Mesendoderm (in vitro differentiated cells): ENCODE data around the gene DNHD1. TPM values are rescaled to one million over a fixed set of nuclear protein-coding genes. Genes with fewer than 3 reads are reported as not detected.

Source experiments
- DNase-seq: peaks from one replicate; pipeline ENCODE4 v3.0.0; 2013
- H2AK5ac ChIP-seq: 2 replicates; pipeline ENCODE4 v1.6.1; 2013; ENCODE audit warnings: low read length, inconsistent platforms
- H2BK120ac ChIP-seq: 2 replicates; pipeline ENCODE4 v1.6.1; 2013; ENCODE audit warnings: low read depth, mild to moderate bottlenecking, low read length, moderate library complexity, mixed read lengths
- H2BK15ac ChIP-seq: replicated peaks from 2 replicates; pipeline ENCODE4 v1.6.1; 2013; ENCODE audit warnings: low read depth, mild to moderate bottlenecking, moderate library complexity
- H2BK5ac ChIP-seq: 2 replicates; pipeline ENCODE4 v1.6.1; 2013; ENCODE audit warnings: low read length, inconsistent platforms
- H3K18ac ChIP-seq: 2 replicates; pipeline ENCODE4 v1.6.1; 2013; ENCODE audit warnings: mild to moderate bottlenecking, low read length, mixed read lengths
- H3K23ac ChIP-seq: one replicate; pipeline ENCODE4 v1.6.1; 2013; ENCODE audit warnings: low read length
- H3K27ac ChIP-seq: 2 replicates; pipeline ENCODE4 v1.5.1; 2013; ENCODE audit warnings: low read depth, mild to moderate bottlenecking, inconsistent platforms, low read length, moderate library complexity
- H3K27me3 ChIP-seq: 2 replicates; pipeline ENCODE4 v1.6.1; 2013; ENCODE audit warnings: low read length, control low read depth, mild to moderate bottlenecking, inconsistent platforms; ENCODE audit not compliant: insufficient read depth, poor library complexity
- H3K36me3 ChIP-seq: 2 replicates; pipeline ENCODE4 v1.6.1; 2013; ENCODE audit warnings: low read length, inconsistent platforms; ENCODE audit not compliant: control insufficient read depth, insufficient read depth
- H3K4ac ChIP-seq: one replicate; pipeline ENCODE4 v1.6.1; 2013; ENCODE audit warnings: low read depth, mild to moderate bottlenecking, low read length, moderate library complexity
- H3K4me1 ChIP-seq: 2 replicates; pipeline ENCODE4 v1.6.1; 2013; ENCODE audit warnings: low read depth, low read length, inconsistent platforms; ENCODE audit not compliant: control insufficient read depth
- H3K4me2 ChIP-seq: 2 replicates; pipeline ENCODE4 v1.6.1; 2013; ENCODE audit warnings: low read length
- H3K4me3 ChIP-seq: 2 replicates; pipeline ENCODE4 v1.5.1; 2013; ENCODE audit warnings: mild to moderate bottlenecking, low read length
- H3K56ac ChIP-seq: one replicate; pipeline ENCODE4 v1.6.1; 2013; ENCODE audit warnings: low read length
- H3K79me1 ChIP-seq: 2 replicates; pipeline ENCODE4 v1.6.1; 2013; ENCODE audit warnings: low read length, inconsistent platforms
- H3K79me2 ChIP-seq: 2 replicates; pipeline ENCODE4 v1.6.1; 2013; ENCODE audit warnings: mild to moderate bottlenecking, low read length; ENCODE audit not compliant: control insufficient read depth, insufficient read depth
- H3K9ac ChIP-seq: 2 replicates; pipeline ENCODE4 v1.6.1; 2013; ENCODE audit warnings: low read length, inconsistent platforms
- H4K5ac ChIP-seq: one replicate; pipeline ENCODE4 v1.6.1; 2013; ENCODE audit warnings: low read length
- H4K8ac ChIP-seq: one replicate; pipeline ENCODE4 v1.6.1; 2013; ENCODE audit warnings: low read depth, mild to moderate bottlenecking, control low read depth, low read length, moderate library complexity
- WGBS: extraction: QIAGEN DNeasy Blood & Tissue Kit; methylation state at CpG from one replicate; pipeline ENCODE4 v1.1.7; 2013; ENCODE audit warnings: low lambda C conversion rate, missing lambda C conversion rate; ENCODE audit not compliant: insufficient coverage; ENCODE audit errors: extremely low coverage; 5-methylcytosine and 5-hydroxymethylcytosine counted together
- polyA plus RNA-seq, 2 experiments: library from polyadenylated mRNA; stranded (reverse); fragments of 200-250 nt; gene quantifications; one replicate each; pipeline ENCODE4 v1.2.3, GENCODE V29; 2013

DNHD1 gene
- polyA plus RNA-seq (2013, experiment 1 of 2), result 1.1 TPM
- polyA plus RNA-seq (2013, experiment 2 of 2), result 0.97 TPM

- H4K8ac ChIP-seq, result no peak within 1 kb of the TSS
- peak; percentile 51 for DNase-seq
- H3K4me1 ChIP-seq, result no peaks in the 10 kb centered on the region
- H3K27ac ChIP-seq, result no peak within 1 kb of the TSS
- H3K79me2 ChIP-seq, result no peaks in the 10 kb centered on the region
- no peak within 1 kb of the TSS for H2BK120ac ChIP-seq
- H3K23ac ChIP-seq, result no peak within 1 kb of the TSS
- H2BK5ac ChIP-seq, result no peak within 1 kb of the TSS
- H2AK5ac ChIP-seq, result no peak within 1 kb of the TSS
- H4K5ac ChIP-seq, result no peak within 1 kb of the TSS
- no peak within 1 kb of the TSS for H2BK15ac ChIP-seq
- no peak within 1 kb of the TSS for H3K4ac ChIP-seq
- H3K56ac ChIP-seq, result no peak within 1 kb of the TSS
- H3K36me3 ChIP-seq, result no peaks in the 10 kb centered on the region
- H3K4me3 ChIP-seq, result no peak within 1 kb of the TSS
- no peak within 1 kb of the TSS for H3K18ac ChIP-seq
- no peak within 1 kb of the TSS for H3K4me2 ChIP-seq
- H3K79me1 ChIP-seq, result no peaks in the 10 kb centered on the region
- WGBS, result no CpG with 5 or more reads among the region's 33 CpGs
- no peaks in the 10 kb centered on the region for H3K27me3 ChIP-seq
- peak within 1 kb of the TSS; percentile 11 for H3K9ac ChIP-seq
These were observed at the start of gene DNHD1 for GRCh38 chr11:6497069-6497839. Gene DNHD1 (plus strand): TSS chr11:6497280. CDS start chr11:6498216, 936 bp downstream.

GRCh38 chr11:6448574-6448973, 48.5 kb upstream of the DNHD1 start:
- no peak overlapping the region for H2BK5ac ChIP-seq
- H3K4me1 ChIP-seq, result no peaks in the 10 kb centered on the region
- no peak overlapping the region for H3K9ac ChIP-seq
- H3K4me2 ChIP-seq, result no peak overlapping the region
- H4K5ac ChIP-seq, result no peak overlapping the region
- no peak overlapping the region for H3K23ac ChIP-seq
- no peak overlapping the region for H4K8ac ChIP-seq
- H2BK15ac ChIP-seq, result no peak overlapping the region
- no peaks in the 10 kb centered on the region for H3K27me3 ChIP-seq
- H3K36me3 ChIP-seq, result peaks cover 1% of the 10 kb centered on the region
- no peaks in the 10 kb centered on the region for H3K79me1 ChIP-seq
- no peak overlapping the region for H3K4ac ChIP-seq
- no peak for DNase-seq
- no peak overlapping the region for H3K56ac ChIP-seq
- no CpG with 5 or more reads among the region's 3 CpGs for WGBS
- no peak overlapping the region for H3K18ac ChIP-seq
- H3K27ac ChIP-seq, result no peak overlapping the region
- H2AK5ac ChIP-seq, result no peak overlapping the region
- no peaks in the 10 kb centered on the region for H3K79me2 ChIP-seq
- no peak overlapping the region for H2BK120ac ChIP-seq
- no peak overlapping the region for H3K4me3 ChIP-seq

GRCh38 chr11:6452219-6452618, 44.9 kb upstream of the DNHD1 start:
- no peak overlapping the region for H3K4me3 ChIP-seq
- WGBS, result no CpG with 5 or more reads among the region's 3 CpGs
- no peak overlapping the region for H3K27ac ChIP-seq
- no peaks in the 10 kb centered on the region for H3K79me1 ChIP-seq
- no peak overlapping the region for H2BK120ac ChIP-seq
- H3K36me3 ChIP-seq, result peaks cover 1% of the 10 kb centered on the region
- H2BK15ac ChIP-seq, result no peak overlapping the region
- H3K27me3 ChIP-seq, result no peaks in the 10 kb centered on the region
- H2AK5ac ChIP-seq, result no peak overlapping the region
- H3K4me1 ChIP-seq, result no peaks in the 10 kb centered on the region
- H4K5ac ChIP-seq, result no peak overlapping the region
- no peak overlapping the region for H2BK5ac ChIP-seq
- H3K23ac ChIP-seq, result no peak overlapping the region
- no peaks in the 10 kb centered on the region for H3K79me2 ChIP-seq
- no peak for DNase-seq
- no peak overlapping the region for H4K8ac ChIP-seq
- no peak overlapping the region for H3K4ac ChIP-seq
- H3K4me2 ChIP-seq, result no peak overlapping the region
- no peak overlapping the region for H3K18ac ChIP-seq
- no peak overlapping the region for H3K9ac ChIP-seq
- no peak overlapping the region for H3K56ac ChIP-seq

GRCh38 chr11:6453152-6453551, 43.9 kb upstream of the DNHD1 start:
- no peak overlapping the region for H3K4me2 ChIP-seq
- H3K27ac ChIP-seq, result no peak overlapping the region
- no peak overlapping the region for H4K8ac ChIP-seq
- H3K4me1 ChIP-seq, result no peaks in the 10 kb centered on the region
- DNase-seq, result no peak
- no peaks in the 10 kb centered on the region for H3K27me3 ChIP-seq
- no peak overlapping the region for H2BK120ac ChIP-seq
- H2AK5ac ChIP-seq, result no peak overlapping the region
- H3K79me2 ChIP-seq, result no peaks in the 10 kb centered on the region
- H3K4ac ChIP-seq, result no peak overlapping the region
- H3K56ac ChIP-seq, result no peak overlapping the region
- peaks cover 1% of the 10 kb centered on the region for H3K36me3 ChIP-seq
- H3K18ac ChIP-seq, result no peak overlapping the region
- no peak overlapping the region for H3K9ac ChIP-seq
- no peak overlapping the region for H4K5ac ChIP-seq
- H3K4me3 ChIP-seq, result no peak overlapping the region
- no peaks in the 10 kb centered on the region for H3K79me1 ChIP-seq
- H3K23ac ChIP-seq, result no peak overlapping the region
- no peak overlapping the region for H2BK5ac ChIP-seq
- WGBS, result no CpG with 5 or more reads among the region's 2 CpGs
- no peak overlapping the region for H2BK15ac ChIP-seq

GRCh38 chr11:6455070-6455469, 42.0 kb upstream of the DNHD1 start:
- Histone ChIP-seq H3K18ac (no peak overlapping the region), H2BK5ac (no peak overlapping the region), H2BK15ac (no peak overlapping the region), H3K9ac (no peak overlapping the region), H3K4me3 (no peak overlapping the region), H3K4me2 (no peak overlapping the region), H3K79me1 (no peaks in the 10 kb centered on the region), H4K8ac (no peak overlapping the region), H3K27ac (no peak overlapping the region), H3K4ac (no peak overlapping the region), H3K27me3 (no peaks in the 10 kb centered on the region), H3K56ac (no peak overlapping the region), H3K79me2 (no peaks in the 10 kb centered on the region), H3K4me1 (no peaks in the 10 kb centered on the region), H4K5ac (no peak overlapping the region), H3K36me3 (peaks cover 1% of the 10 kb centered on the region), H2BK120ac (no peak overlapping the region), H3K23ac (no peak overlapping the region), H2AK5ac (no peak overlapping the region)
- no peak for DNase-seq
- WGBS, result no CpG with 5 or more reads among the region's 2 CpGs
